ENCODE measurements around the gene SMOC1.

The SMOC1 gene

DNA sequence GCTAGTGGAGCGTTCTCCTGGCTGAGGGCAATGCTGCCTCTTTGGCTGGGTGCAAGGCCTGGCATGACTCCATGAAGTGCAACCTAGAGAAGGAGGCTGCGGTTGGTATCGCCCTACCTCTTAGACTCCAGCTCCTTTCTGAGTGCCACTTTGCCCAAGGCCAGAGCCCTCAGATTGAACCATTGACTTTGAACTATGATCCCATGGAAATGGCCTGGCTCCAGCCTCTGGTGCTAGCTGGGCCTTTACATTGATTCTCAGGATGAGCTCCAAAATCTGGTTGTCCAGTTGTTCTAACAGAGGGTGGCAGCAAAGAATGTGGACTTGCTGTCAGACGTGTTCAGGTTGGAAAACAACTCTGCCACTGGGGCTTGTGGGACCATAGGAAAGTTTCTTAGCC, 16.1 kb upstream of the SMOC1 start:
- no peak for DNase-seq (ENCODE audit: low spot score)

GRCh38 chr14:69865701-69866365, 13.4 kb upstream of the SMOC1 start:
- no peak for DNase-seq (ENCODE audit: low spot score)

- DNase-seq (ENCODE audit: low spot score): no peak
Measured at GRCh38 chr14:69868363-69868963, 10.8 kb upstream of the SMOC1 start.

DNA sequence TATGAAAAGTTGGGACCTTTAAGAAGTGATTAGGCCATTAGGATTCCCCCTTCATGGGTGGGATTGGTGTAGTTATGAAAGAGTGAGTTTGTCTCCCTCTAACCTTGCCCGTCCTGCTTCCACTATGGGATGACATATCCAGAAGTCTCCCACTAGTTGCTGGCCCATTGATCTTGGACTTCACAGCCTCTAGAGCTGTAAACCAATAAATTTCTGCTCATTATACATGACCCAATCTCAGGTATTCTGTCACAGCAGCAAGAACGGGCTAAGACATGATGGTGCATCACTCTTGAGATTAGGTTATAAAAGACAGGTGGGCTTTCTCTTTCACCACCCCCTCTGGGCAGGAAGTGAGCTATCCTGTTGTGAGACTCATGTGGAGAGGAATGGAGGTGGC, 8.6 kb upstream of the SMOC1 start:
- DNase-seq (ENCODE audit: low spot score): no peak

DNA sequence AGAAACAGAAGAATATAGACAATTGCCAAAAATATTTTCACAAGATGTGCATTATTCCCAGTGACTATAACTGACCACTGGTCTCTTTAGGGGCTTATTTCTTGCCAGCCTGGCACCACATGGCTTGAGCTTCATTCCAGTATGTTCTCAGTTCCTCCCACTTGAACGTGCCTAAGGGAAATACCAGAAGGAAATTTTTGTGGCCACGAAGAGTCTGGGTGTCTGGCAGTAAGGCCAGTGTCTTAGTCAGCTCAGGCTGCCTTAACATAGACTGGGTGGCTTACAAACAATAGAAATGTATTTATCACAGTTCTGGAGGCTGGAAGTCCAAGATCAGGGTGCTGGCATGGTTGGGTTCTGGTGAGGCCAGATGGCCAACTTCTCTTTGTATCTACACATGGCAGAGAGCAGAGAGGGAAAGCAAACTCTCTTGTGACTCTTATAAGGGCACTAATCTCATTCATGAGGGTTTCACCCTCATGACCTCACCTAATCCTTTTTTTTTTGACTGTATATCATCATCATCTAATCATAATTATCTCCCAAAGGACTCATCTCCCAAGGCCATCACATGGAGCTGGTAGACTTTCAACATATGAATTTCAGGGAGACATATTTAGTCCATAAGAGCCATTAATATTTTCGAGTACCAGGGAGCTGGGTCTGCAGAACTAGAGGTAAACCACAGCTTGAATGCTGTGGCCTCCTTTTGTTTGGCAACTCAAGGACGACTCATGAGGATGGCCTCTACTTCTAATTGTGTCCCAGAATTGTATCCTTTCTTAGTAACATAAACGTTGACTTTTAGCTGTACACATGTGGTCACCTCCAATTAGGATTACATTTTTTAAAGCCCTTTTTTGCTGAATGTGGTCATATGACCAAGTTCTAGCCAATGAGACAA, 5.1 kb upstream of the SMOC1 start:
- DNase-seq (ENCODE audit: low spot score): no peak

DNA sequence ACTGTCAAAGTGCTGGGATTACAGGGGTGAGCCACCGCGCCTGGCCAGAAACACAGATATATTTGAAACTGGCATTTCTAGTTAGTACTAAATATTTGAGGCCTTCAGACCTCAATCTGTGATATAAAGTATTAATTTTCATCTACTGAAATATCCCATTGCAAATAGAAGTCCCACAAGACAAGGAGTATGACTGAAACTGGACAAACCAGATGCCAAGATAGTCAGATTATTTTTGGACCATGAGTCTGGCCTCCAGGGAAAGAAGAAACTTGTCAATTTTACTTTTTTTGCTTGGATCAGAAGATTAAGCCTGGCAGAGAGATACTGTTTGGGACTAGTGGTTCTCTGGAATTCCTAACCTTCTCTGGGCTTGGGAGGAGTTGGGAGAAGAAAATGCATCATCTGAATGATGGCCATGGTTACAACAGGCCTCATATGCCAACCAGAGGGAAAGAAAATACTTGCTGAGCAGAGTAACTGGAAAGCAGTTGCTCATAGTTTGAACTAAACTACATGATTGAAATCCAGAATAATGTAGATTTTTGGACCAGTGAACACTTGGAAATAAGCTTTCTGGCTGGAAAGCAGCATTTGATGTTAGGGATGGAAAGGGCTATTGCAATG, 2.9 kb upstream of the SMOC1 start:
- DNase-seq (ENCODE audit: low spot score): no peak

GRCh38 chr14:69876848-69877306, 2.3 kb upstream of the SMOC1 start:
- no peak for DNase-seq (ENCODE audit: low spot score)

GRCh38 chr14:69877492-69877891, 1.7 kb upstream of the SMOC1 start:
- DNase-seq (ENCODE audit: low spot score): peak; percentile 84

DNA sequence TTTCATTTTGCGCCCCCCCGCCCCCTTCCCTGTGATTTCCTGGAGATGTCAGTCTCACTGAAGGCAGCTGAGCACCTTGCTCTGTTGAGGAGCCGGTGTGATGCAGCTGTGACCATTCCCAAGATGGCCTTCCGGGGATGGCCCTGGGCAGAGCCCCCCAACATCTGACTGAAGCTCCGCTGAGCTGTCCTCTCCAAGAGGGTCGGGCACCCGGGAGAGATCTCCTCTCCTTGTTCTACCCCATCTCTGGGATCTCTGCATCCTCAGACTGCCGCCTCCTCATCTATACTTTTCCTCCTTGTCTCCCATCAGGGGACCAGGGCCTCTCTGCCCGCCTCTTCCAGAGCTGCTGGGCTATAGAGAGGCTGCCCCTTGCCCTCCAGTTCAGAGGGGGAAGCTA, 965 bp upstream of the SMOC1 start:
- no peak for DNase-seq (ENCODE audit: low spot score)

DNA sequence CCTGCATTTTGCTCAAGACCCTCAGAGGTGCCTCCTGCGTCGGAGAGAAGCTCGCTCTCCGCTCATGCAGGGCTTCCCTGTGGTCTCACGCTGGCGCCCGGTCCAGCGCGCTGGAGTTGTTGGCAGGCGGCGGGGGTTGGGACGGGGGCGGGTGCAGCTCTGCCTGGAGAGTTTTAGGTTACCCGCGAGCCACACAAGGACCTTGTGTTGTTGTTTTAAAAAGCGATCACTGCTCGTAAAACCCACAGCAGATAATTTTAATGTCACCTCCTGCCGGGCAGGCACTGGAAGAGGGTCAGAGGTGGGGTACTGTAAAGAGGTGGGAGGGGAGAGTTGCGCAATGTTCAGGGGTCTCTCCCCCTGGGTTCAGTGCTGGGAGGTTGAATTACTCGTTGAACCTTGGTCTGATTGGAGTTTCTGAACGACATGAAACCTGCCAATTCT, 850 bp downstream of the SMOC1 start:
- DNase-seq (ENCODE audit: low spot score): peak; percentile 22

DNA sequence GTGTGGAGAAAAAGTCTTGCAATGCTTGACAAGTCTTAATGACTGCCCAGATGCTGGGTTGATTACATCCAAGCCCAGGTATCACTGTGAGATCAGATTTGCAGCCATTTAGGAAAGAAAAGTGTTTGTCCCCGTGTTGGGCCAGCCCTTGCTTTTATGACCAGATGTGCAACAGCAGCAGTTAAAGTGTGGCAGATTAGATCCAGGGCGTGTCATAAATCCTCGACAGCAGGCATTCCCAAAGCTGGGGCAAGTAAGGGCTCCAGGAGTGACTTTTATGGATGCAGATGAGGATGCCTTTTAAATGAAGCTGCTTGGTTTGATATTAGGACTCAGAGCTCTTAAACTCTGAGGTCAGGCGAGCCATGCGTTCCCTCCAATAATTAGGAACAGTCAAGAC, 1.7 kb downstream of the SMOC1 start:
- no peak for DNase-seq (ENCODE audit: low spot score)

- DNase-seq (ENCODE audit: low spot score): no peak
Measured at GRCh38 chr14:69882116-69882864, 3.1 kb downstream of the SMOC1 start.

GRCh38 chr14:69882915-69883314, 3.7 kb downstream of the SMOC1 start:
- DNase-seq (ENCODE audit: low spot score): no peak

DNA sequence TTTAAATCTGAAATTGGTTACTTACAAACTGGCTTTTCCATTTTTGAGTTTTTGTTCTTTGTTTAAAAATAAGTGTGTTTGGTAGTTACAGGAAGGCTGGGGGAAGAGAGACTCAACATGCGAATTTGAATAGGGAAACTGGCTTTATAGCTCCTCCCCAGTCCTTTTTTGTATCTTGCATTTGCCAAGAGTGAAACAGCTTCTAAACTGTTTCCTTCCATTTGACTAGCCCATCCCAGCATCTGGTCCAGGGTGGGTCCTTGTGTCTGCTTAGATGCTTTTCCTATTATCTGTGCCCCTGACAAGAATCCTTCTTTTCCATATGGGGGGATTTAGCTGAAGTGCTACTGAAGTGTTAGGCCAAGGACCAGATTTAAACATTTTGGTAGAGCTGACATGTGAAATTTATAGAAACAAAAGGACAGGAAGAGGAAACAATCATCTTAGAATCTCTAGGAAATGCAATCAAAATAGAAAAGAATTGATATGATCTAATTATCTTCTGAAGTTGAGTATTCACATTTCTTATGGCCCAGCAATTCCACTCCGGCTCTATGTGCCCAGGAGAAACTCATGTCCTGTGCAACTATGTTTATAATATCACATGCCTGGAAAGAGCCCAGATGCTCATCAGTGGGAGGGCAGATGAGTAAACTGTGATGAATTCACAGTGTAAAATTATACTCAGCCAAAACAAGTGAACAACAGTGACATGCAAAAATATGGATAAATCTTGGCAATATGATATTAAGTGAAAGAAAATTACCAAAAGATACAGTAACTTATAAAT, 7.4 kb downstream of the SMOC1 start:
- DNase-seq (ENCODE audit: low spot score): no peak

DNA sequence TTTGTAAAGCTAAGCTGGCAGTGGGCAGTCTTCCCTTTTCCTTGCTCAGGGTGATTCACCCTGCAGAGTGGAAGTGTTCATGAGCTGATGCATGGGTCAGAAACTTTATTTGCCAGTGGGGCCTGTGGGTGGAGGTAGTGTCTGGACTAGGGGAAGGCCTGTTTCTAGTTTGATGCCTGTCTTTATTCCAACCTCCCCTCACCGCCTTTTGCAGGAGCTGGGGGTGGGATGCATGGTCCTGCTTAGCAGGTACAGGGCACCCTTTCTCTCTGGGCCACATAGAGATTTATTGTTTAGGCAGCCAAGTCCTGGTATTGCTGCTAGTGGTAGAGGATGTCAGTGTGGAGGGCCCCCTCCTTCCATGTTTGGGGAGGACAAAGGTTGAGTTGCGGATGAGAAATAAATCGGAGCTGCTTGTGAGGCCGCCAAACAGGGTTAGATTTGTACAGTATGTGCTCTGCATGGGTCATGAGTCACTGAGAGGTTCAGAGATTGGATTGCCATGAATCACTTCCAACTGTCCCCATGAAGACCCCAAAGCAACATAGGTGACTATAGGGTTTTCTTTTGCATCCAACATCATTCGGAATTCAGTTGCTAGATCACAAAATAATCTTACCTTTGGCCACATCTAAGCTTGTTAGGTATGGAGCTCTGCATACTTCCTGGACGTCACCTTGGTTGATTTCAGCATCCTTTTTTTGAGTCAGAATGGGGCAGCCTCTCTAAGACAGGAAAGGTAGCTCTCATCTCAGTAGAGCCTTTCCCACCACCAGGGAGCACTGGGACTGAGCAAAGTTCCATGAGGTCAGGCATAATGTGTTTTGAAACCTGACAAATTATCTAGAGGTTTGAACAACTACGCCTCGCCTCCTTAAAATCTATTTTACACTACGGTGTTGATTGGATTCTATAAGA, 8.8 kb downstream of the SMOC1 start:
- no peak for DNase-seq (ENCODE audit: low spot score)

- DNase-seq (ENCODE audit: low spot score): no peak
Measured at GRCh38 chr14:69891422-69891821, 12.2 kb downstream of the SMOC1 start.

- DNase-seq (ENCODE audit: low spot score): no peak
Measured at GRCh38 chr14:69895109-69895508, 15.9 kb downstream of the SMOC1 start.

DNA sequence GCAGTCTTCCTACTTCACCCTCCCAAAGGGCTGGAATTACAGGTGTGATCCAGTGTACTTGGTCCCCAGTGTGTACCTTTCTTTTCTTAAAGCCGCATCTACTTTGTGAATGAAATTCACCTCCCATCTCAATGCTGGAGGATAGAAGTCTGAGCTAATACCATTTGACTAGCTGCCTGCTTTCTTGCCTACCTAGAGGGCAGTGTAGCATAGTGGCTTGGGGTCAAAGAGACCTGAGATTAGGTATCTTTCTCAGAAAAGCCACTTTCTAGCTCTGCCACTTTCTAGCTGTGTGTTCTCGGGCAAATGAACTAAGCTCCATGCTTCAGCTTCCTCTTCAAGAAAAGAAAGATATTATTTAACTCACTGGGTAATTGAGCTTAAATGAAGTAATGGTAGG, 16.9 kb downstream of the SMOC1 start:
- DNase-seq (ENCODE audit: low spot score): no peak

DNA sequence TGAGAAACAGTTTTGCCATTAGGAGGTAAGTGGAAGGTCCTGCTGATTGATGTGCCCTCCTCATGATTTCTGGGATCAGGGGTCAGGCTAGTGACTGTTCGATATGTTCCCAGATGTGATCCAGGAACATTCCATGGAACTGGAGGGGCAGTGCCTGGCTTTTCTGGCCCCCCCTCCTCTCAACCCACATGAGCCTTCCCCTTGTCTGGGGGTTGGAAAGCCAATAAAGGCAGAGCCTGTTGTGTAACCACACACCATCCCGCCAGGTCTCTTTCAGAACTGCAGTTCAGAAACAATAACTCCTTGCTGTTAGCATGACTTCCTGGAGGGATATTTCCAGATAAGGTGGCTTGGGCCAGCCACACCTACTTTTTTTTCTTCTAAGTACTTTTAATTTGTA, 17.8 kb downstream of the SMOC1 start:
- DNase-seq (ENCODE audit: low spot score): no peak

DNA sequence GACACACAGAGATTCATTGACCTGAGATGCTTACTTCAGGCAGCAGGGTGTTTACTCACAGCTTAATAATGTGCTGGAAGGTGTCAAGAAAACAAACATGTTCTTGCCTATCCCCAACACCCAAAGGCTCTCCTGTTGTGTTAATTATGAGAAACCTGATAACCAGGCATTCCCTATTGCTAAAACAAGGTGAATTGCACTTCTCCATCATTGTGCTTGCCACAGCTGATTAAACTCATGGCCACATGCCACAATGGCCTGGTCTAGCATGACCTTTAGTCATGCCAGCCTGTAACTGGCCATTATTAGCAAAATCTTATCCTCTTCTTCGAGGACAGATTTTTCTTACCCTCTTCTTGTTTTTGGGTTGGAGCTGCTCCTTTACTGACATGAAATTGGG, 21.4 kb downstream of the SMOC1 start:
- no peak for DNase-seq (ENCODE audit: low spot score)
